T-cell (primary cell): ENCODE data around the gene CRKL. TPM values are rescaled to one million over a fixed set of nuclear protein-coding genes. Genes with fewer than 3 reads are reported as not detected.
A peak's percentile ranks its signal among the peaks of the same experiment; 100 is the strongest.

ENCODE experiments used
- ATAC-seq, 4 experiments: fragments of 200-7000 bp in 3 of 4; fragments of 150-1000 bp in 1 of 4; cut with Tn5 transposase; replicated peaks in 1 of 4; 1 replicate in 3 of 4; 2 replicates in 1 of 4; pipeline ENCODE4 v1.10.0; 2021; ENCODE audit warnings: moderate library complexity in 3 of 4, mild to moderate bottlenecking in 2 of 4, moderate number of reproducible peaks in 1 of 4
- CTCF ChIA-PET, 2 donors: fragments of 300-600 bp; sonication (Branson Sonifier 250); formaldehyde crosslinking; loops; one replicate each; lab custom pipeline; 2022; ENCODE audit warnings: antibody characterized with exemption in 2 of 2; lab: Charles Lee
- POLR2A ChIA-PET, 2 donors: fragments of 300-600 bp; sonication (Branson Sonifier 250); formaldehyde crosslinking; loops; one replicate each; lab custom pipeline; 2022; ENCODE audit warnings: antibody characterized with exemption in 2 of 2; lab: Charles Lee
- DNase-seq, 35 experiments: peaks; one replicate each; pipeline versions ENCODE4 v3.0.0 to v3.0.0-alpha.2; 2013 to 2023
- H3K27ac ChIP-seq: one replicate; pipeline ENCODE4 v1.5.1; 2013; ENCODE audit warnings: low read length
- H3K27me3 ChIP-seq, 2 experiments: replicated peaks in 1 of 2; 1 replicate in 1 of 2; 2 replicates in 1 of 2; pipeline versions ENCODE4 v1.6.1 to v1.7.0; 2013; ENCODE audit warnings: low read length in 1 of 2, mixed read lengths in 1 of 2; ENCODE audit not compliant: control insufficient read depth in 2 of 2, insufficient read depth in 2 of 2; ENCODE audit errors: extremely low read depth in 1 of 2
- H3K36me3 ChIP-seq, 2 donors: 1 replicate in 1 of 2; 2 replicates in 1 of 2; pipeline versions ENCODE4 v1.6.1 to v1.7.0; 2013; ENCODE audit warnings: low read length in 1 of 2; ENCODE audit not compliant: control insufficient read depth in 2 of 2, insufficient read depth in 1 of 2; ENCODE audit errors: extremely low read depth in 1 of 2
- H3K4me1 ChIP-seq, 2 experiments: 1 replicate in 1 of 2; 2 replicates in 1 of 2; pipeline versions ENCODE4 v1.6.1 to v1.7.0; 2013; ENCODE audit warnings: low read length in 2 of 2, mixed read lengths in 1 of 2; ENCODE audit not compliant: insufficient read depth in 2 of 2, control insufficient read depth in 1 of 2; ENCODE audit errors: extremely low read depth in 1 of 2
- H3K4me3 ChIP-seq, 2 donors: 1 replicate in 1 of 2; 2 replicates in 1 of 2; pipeline versions ENCODE4 v1.5.1 to v1.7.0; 2013; ENCODE audit warnings: mild to moderate bottlenecking in 2 of 2, low read length in 1 of 2, moderate library complexity in 1 of 2; ENCODE audit not compliant: control insufficient read depth in 1 of 2; ENCODE audit errors: extremely low read depth in 1 of 2
- H3K9me3 ChIP-seq: 2 replicates; pipeline ENCODE4 v1.7.0; 2013
- H3K27ac Mint-ChIP-seq, 2 donors: one replicate each; pipeline ENCODE4 v1.8.0; 2020 to 2021; ENCODE audit warnings: mild to moderate bottlenecking in 2 of 2, mixed read lengths in 2 of 2
- H3K27me3 Mint-ChIP-seq, 2 donors: one replicate each; pipeline ENCODE4 v1.8.0; 2021 to 2022; ENCODE audit warnings: mixed read lengths in 2 of 2
- H3K36me3 Mint-ChIP-seq: one replicate; pipeline ENCODE4 v1.8.0; 2021; ENCODE audit warnings: mixed read lengths
- H3K4me1 Mint-ChIP-seq, 3 donors: one replicate each; pipeline ENCODE4 v1.8.0; 2020 to 2022; ENCODE audit warnings: mixed read lengths in 3 of 3, mild to moderate bottlenecking in 1 of 3
- H3K4me3 Mint-ChIP-seq, 3 donors: one replicate each; pipeline ENCODE4 v1.8.0; 2020 to 2022; ENCODE audit warnings: mild to moderate bottlenecking in 3 of 3, mixed read lengths in 3 of 3, moderate library complexity in 3 of 3
- H3K9me3 Mint-ChIP-seq, 3 donors: one replicate each; pipeline ENCODE4 v1.8.0; 2020 to 2022; ENCODE audit warnings: mixed read lengths in 3 of 3
- WGBS: methylation state at CpG from one replicate; pipeline ENCODE4 v1.1.5; 2013; ENCODE audit warnings: missing lambda C conversion rate; ENCODE audit not compliant: insufficient coverage; 5-methylcytosine and 5-hydroxymethylcytosine counted together
- total RNA-seq, 35 experiments: library from RNA in 6 of 35; stranded (reverse) in 6 of 35; fragments of 120-200 nt in 1 of 35; gene quantifications; one replicate each; pipeline versions ENCODE4 v1.2.1 to v1.2.4 and lab custom pipeline; 2013 to 2026

CRKL gene
- total RNA-seq, 5 donors from 2014 or later (not counting 1 experiment from before 2014, with no cell fraction given) = 41.7 to 87.7 (median 85.4) TPM

GRCh38 chr22:20986365-20986764 is 69.2 kb downstream of the CRKL start:
- Histone ChIP-seq H3K27ac (no peak overlapping the region), H3K27me3 (no peaks in the 10 kb centered on the region), H3K36me3 (peaks cover 0 to 26% of the 10 kb centered on the region in 2 donors), H3K4me3 (no peak overlapping the region), H3K9me3 (no peaks in the 10 kb centered on the region), H3K4me1 (peaks cover 3 to 29% of the 10 kb centered on the region in 2 experiments)
- no peaks in the 10 kb centered on the region for H3K27me3 Mint-ChIP-seq
- peaks cover 13% of the 10 kb centered on the region for H3K36me3 Mint-ChIP-seq
- H3K27ac Mint-ChIP-seq = no peak overlapping the region
- 100% methylated on average over 1 of the region's 1 CpG for WGBS
- ATAC-seq (no peak), DNase-seq (no peak)
- ChIA-PET POLR2A (no interaction called here), CTCF (interaction anchor here in 1 of 2 donors (0.9 kb wide), 1 partner anchor 69 kb away, joined by 6 read pairs; no protein-coding TSS in a partner anchor)
- H3K4me3 Mint-ChIP-seq = no peak overlapping the region
- H3K9me3 Mint-ChIP-seq = no peaks in the 10 kb centered on the region
- H3K4me1 Mint-ChIP-seq = peaks cover 27 to 29% (median 29%) of the 10 kb centered on the region in 3 donors

- ChIA-PET POLR2A (no interaction called here), CTCF (interaction anchor here in 1 of 2 donors (0.9 kb wide), 1 partner anchor 68 kb away, joined by 6 read pairs; no protein-coding TSS in a partner anchor)
- Histone ChIP-seq H3K4me3 (no peak overlapping the region), H3K9me3 (no peaks in the 10 kb centered on the region), H3K27me3 (no peaks in the 10 kb centered on the region), H3K36me3 (peaks cover 3 to 33% of the 10 kb centered on the region in 2 donors), H3K27ac (no peak overlapping the region), H3K4me1 (peaks cover 3 to 24% of the 10 kb centered on the region in 2 experiments)
- WGBS = 97% methylated on average over 10 of the region's 14 CpGs
- Mint-ChIP-seq H3K4me3 (no peak overlapping the region), H3K4me1 (peaks cover 24 to 26% (median 24%) of the 10 kb centered on the region in 3 donors), H3K27me3 (no peaks in the 10 kb centered on the region), H3K9me3 (no peaks in the 10 kb centered on the region), H3K27ac (no peak overlapping the region), H3K36me3 (peaks cover 13% of the 10 kb centered on the region)
- DNase-seq = no peak
- ATAC-seq = no peak
Observed at GRCh38 chr22:20987375-20987774, 70.2 kb downstream of the CRKL start.

- Histone ChIP-seq H3K27me3 (no peaks in the 10 kb centered on the region), H3K4me3 (no peak overlapping the region), H3K27ac (no peak overlapping the region), H3K4me1 (peaks cover 0 to 10% of the 10 kb centered on the region in 2 experiments), H3K9me3 (no peaks in the 10 kb centered on the region), H3K36me3 (peaks cover 3 to 47% of the 10 kb centered on the region in 2 donors)
- ChIA-PET POLR2A (no interaction called here), CTCF (no interaction called here)
- 96% methylated on average over 13 of the region's 16 CpGs for WGBS
- H3K4me3 Mint-ChIP-seq = no peak overlapping the region
- ATAC-seq = no peak
- peaks cover 13% of the 10 kb centered on the region for H3K36me3 Mint-ChIP-seq
- H3K27ac Mint-ChIP-seq = no peak overlapping the region
- DNase-seq = no peak
- peaks cover 12 to 13% (median 12%) of the 10 kb centered on the region in 3 donors for H3K4me1 Mint-ChIP-seq
- H3K9me3 Mint-ChIP-seq = no peaks in the 10 kb centered on the region
- H3K27me3 Mint-ChIP-seq = no peaks in the 10 kb centered on the region
Observed at GRCh38 chr22:20988573-20989322, 71.5 kb downstream of the CRKL start.

- POLR2A ChIA-PET = no interaction called here
- 47% methylated on average over 6 of the region's 17 CpGs for WGBS
Observed at GRCh38 chr22:20989323-20990138, 72.3 kb downstream of the CRKL start.

GRCh38 chr22:20990184-20991180 is 73.3 kb downstream of the CRKL start:
- Mint-ChIP-seq H3K27ac (no peak overlapping the region), H3K4me3 (no peak overlapping the region), H3K4me1 (peaks cover 6 to 8% (median 7%) of the 10 kb centered on the region in 3 donors), H3K27me3 (no peaks in the 10 kb centered on the region), H3K36me3 (peaks cover 13% of the 10 kb centered on the region), H3K9me3 (no peaks in the 10 kb centered on the region)
- Histone ChIP-seq H3K27me3 (no peaks in the 10 kb centered on the region), H3K9me3 (no peaks in the 10 kb centered on the region), H3K36me3 (peaks cover 8 to 51% of the 10 kb centered on the region in 2 donors), H3K4me1 (peaks cover 0 to 9% of the 10 kb centered on the region in 2 experiments), H3K4me3 (no peak overlapping the region), H3K27ac (no peak overlapping the region)
- DNase-seq (no peak), ATAC-seq (no peak)
- CTCF ChIA-PET = no interaction called here
- POLR2A ChIA-PET = no interaction called here
- 89% methylated on average over 16 of the region's 21 CpGs for WGBS

More at GRCh38 chr22:20989323-20990138, 72.3 kb downstream of the CRKL start:
- Mint-ChIP-seq H3K4me3 (no peak overlapping the region), H3K27me3 (no peaks in the 10 kb centered on the region), H3K27ac (no peak overlapping the region), H3K36me3 (peaks cover 13% of the 10 kb centered on the region), H3K9me3 (no peaks in the 10 kb centered on the region), H3K4me1 (peaks cover 6 to 8% (median 7%) of the 10 kb centered on the region in 3 donors)
- Histone ChIP-seq H3K4me1 (peaks cover 0 to 9% of the 10 kb centered on the region in 2 experiments), H3K4me3 (no peak overlapping the region), H3K27me3 (no peaks in the 10 kb centered on the region), H3K36me3 (peaks cover 8 to 47% of the 10 kb centered on the region in 2 donors), H3K9me3 (no peaks in the 10 kb centered on the region), H3K27ac (no peak overlapping the region)
- CTCF ChIA-PET = no interaction called here
- DNase-seq (no peak), ATAC-seq (peak in 1 of 4 experiments; percentile 55)
